IMR-90 (cell line): ENCODE results near the gene EXOC4. TPM values are rescaled to one million over a fixed set of nuclear protein-coding genes. Genes with fewer than 3 reads are reported as not detected.

ENCODE experiments used
- ATAC-seq: fragments of 200-7000 bp; cut with Tn5 transposase; 2 replicates; pipeline ENCODE4 v1.9.1; 2020; ENCODE audit warnings: low read depth, mild to moderate bottlenecking, moderate library complexity
- BruUV-seq: library from RNA; stranded (reverse); fragments of 400-500 nt; replicated peaks from 2 replicates; lab custom pipeline; 2021; lab: Mats Ljungman, UMichigan
- CTCF ChIA-PET: fragments of 300-600 bp; formaldehyde crosslinking; extraction: SDS; loops from one replicate; lab custom pipeline; 2021; ENCODE audit warnings: antibody characterized with exemption; lab: Yijun Ruan, JAX
- POLR2A ChIA-PET: fragments of 300-600 bp; sonication (Branson Sonifier 250); formaldehyde crosslinking; loops from one replicate; lab custom pipeline; 2022; ENCODE audit warnings: antibody characterized with exemption; ENCODE audit not compliant: unreplicated experiment; lab: Charles Lee
- DNase-seq: peaks from one replicate; pipeline ENCODE4 v3.0.0; 2013
- H2AFZ ChIP-seq: replicated peaks from 2 replicates; pipeline ENCODE3; 2013; ENCODE audit warnings: low read length, mild to moderate bottlenecking; ENCODE audit not compliant: poor library complexity
- H2AK5ac ChIP-seq: 2 replicates; pipeline ENCODE4 v1.6.1; 2013; ENCODE audit warnings: low read depth, low read length, inconsistent platforms
- H2AK9ac ChIP-seq: replicated peaks from 2 replicates; pipeline ENCODE3; 2013; ENCODE audit warnings: mild to moderate bottlenecking, low read depth, low read length, moderate library complexity; ENCODE audit not compliant: poor library complexity
- H2BK120ac ChIP-seq: 2 replicates; pipeline ENCODE4 v1.6.1; 2013; ENCODE audit warnings: low read depth, low read length, inconsistent platforms
- H2BK15ac ChIP-seq: 3 replicates; pipeline ENCODE4 v1.6.1; 2013; ENCODE audit warnings: low read depth, low read length, inconsistent platforms
- H2BK20ac ChIP-seq: 2 replicates; pipeline ENCODE4 v1.6.1; 2013; ENCODE audit warnings: low read depth, mild to moderate bottlenecking, inconsistent platforms, low read length, moderate library complexity
- H2BK5ac ChIP-seq: 2 replicates; pipeline ENCODE4 v1.6.1; 2013; ENCODE audit warnings: mild to moderate bottlenecking, low read depth, low read length, inconsistent platforms; ENCODE audit not compliant: poor library complexity, severe bottlenecking
- H3K14ac ChIP-seq: replicated peaks from 2 replicates; pipeline ENCODE4 v1.6.1; 2013; ENCODE audit warnings: low read depth, low read length, inconsistent platforms
- H3K18ac ChIP-seq: 2 replicates; pipeline ENCODE4 v1.6.1; 2013; ENCODE audit warnings: low read depth, low read length, control low read depth
- H3K23ac ChIP-seq: 2 replicates; pipeline ENCODE4 v1.6.1; 2013; ENCODE audit warnings: low read depth, low read length, inconsistent platforms
- H3K27ac ChIP-seq: 2 replicates; pipeline ENCODE4 v1.5.1; 2013; ENCODE audit warnings: mild to moderate bottlenecking, control low read depth, low read length; ENCODE audit not compliant: insufficient read depth
- H3K27me3 ChIP-seq: 2 replicates; pipeline ENCODE4 v1.6.1; 2013; ENCODE audit warnings: low read length; ENCODE audit not compliant: control insufficient read depth, insufficient read depth
- H3K36me3 ChIP-seq: 2 replicates; pipeline ENCODE4 v1.6.1; 2013; ENCODE audit warnings: low read length, mixed read lengths; ENCODE audit not compliant: control insufficient read depth, insufficient read depth
- H3K4ac ChIP-seq: 2 replicates; pipeline ENCODE4 v1.6.1; 2013; ENCODE audit warnings: low read depth, low read length, inconsistent platforms
- H3K4me1 ChIP-seq: 2 replicates; pipeline ENCODE4 v1.6.1; 2013; ENCODE audit warnings: low read length, mixed read lengths; ENCODE audit not compliant: control insufficient read depth, insufficient read depth
- H3K4me2 ChIP-seq: 2 replicates; pipeline ENCODE4 v1.6.1; 2013; ENCODE audit warnings: low read depth, mild to moderate bottlenecking, control low read depth, low read length, moderate library complexity
- H3K4me3 ChIP-seq: 2 replicates; pipeline ENCODE4 v1.5.1; 2013; ENCODE audit warnings: low read depth, mild to moderate bottlenecking, control low read depth, low read length, moderate library complexity; ENCODE audit not compliant: insufficient read depth
- H3K56ac ChIP-seq: 2 replicates; pipeline ENCODE4 v1.6.1; 2013; ENCODE audit warnings: low read length, inconsistent platforms; ENCODE audit not compliant: insufficient read depth; ENCODE audit errors: extremely low read depth
- H3K79me1 ChIP-seq, 2 experiments: 2 replicates each; pipeline ENCODE4 v1.6.1; 2013; ENCODE audit warnings: low read length in 2 of 2, inconsistent platforms in 1 of 2, low read depth in 1 of 2
- H3K9ac ChIP-seq: 2 replicates; pipeline ENCODE4 v1.6.1; 2013; ENCODE audit warnings: low read depth, low read length, control low read depth
- H3K9me1 ChIP-seq: 2 replicates; pipeline ENCODE4 v1.6.1; 2013; ENCODE audit warnings: low read length, inconsistent platforms; ENCODE audit not compliant: insufficient read depth
- H3K9me3 ChIP-seq: 2 replicates; pipeline ENCODE4 v1.6.1; 2013; ENCODE audit warnings: low read length; ENCODE audit not compliant: control insufficient read depth, insufficient read depth
- H4K20me1 ChIP-seq: 2 replicates; pipeline ENCODE4 v1.6.1; 2013; ENCODE audit warnings: low read length, inconsistent platforms; ENCODE audit not compliant: insufficient read depth
- H4K5ac ChIP-seq: 2 replicates; pipeline ENCODE4 v1.6.1; 2013; ENCODE audit warnings: mild to moderate bottlenecking, low read depth, low read length, control low read depth
- H4K8ac ChIP-seq, 2 experiments: 2 replicates each; pipeline ENCODE4 v1.6.1; 2013; ENCODE audit warnings: low read depth in 2 of 2, low read length in 2 of 2, control low read depth in 1 of 2, inconsistent platforms in 1 of 2
- H4K91ac ChIP-seq: 2 replicates; pipeline ENCODE4 v1.6.1; 2013; ENCODE audit warnings: low read depth, low read length, inconsistent platforms; ENCODE audit not compliant: insufficient read depth
- BHLHE40 ChIP-seq: fragments of 150-350 bp; IDR thresholded peaks from 2 replicates; pipeline ENCODE4 v1.6.1; 2016; ENCODE audit warnings: mild to moderate bottlenecking, low read depth, low read length
- CEBPB ChIP-seq: IDR thresholded peaks from 2 replicates; pipeline ENCODE4 v1.6.1; 2012; ENCODE audit warnings: low read depth, low read length, improper control_type of control experiment
- CHD1 ChIP-seq: IDR thresholded peaks from 2 replicates; pipeline ENCODE4 v1.6.1; 2012; ENCODE audit warnings: low read depth, low read length, improper control_type of control experiment
- FOS ChIP-seq: fragments of 150-350 bp; IDR thresholded peaks from 2 replicates; pipeline ENCODE4 v1.6.1; 2016; ENCODE audit warnings: low read depth, low read length
- MAFK ChIP-seq: IDR thresholded peaks from 2 replicates; pipeline ENCODE4 v1.6.1; 2012; ENCODE audit warnings: low read depth, low read length, improper control_type of control experiment
- MAZ ChIP-seq: IDR thresholded peaks from 2 replicates; pipeline ENCODE4 v1.6.1; 2012; ENCODE audit warnings: low read depth, mild to moderate bottlenecking, low read length, improper control_type of control experiment, moderate library complexity, borderline replicate concordance
- MXI1 ChIP-seq: IDR thresholded peaks from 2 replicates; pipeline ENCODE4 v1.6.1; 2012; ENCODE audit warnings: low read depth, mild to moderate bottlenecking, low read length, moderate library complexity, borderline replicate concordance
- NFE2L2 ChIP-seq: fragments of 150-350 bp; IDR thresholded peaks from 2 replicates; pipeline ENCODE4 v1.6.1; 2016; ENCODE audit warnings: low read depth, mild to moderate bottlenecking, low read length
- POLR2A ChIP-seq: IDR thresholded peaks from 2 replicates; pipeline ENCODE4 v1.6.1; 2012; ENCODE audit warnings: mild to moderate bottlenecking, low read depth, low read length
- RAD21 ChIP-seq: IDR thresholded peaks from 2 replicates; pipeline ENCODE4 v1.6.1; 2012; ENCODE audit warnings: low read length, improper control_type of control experiment
- RCOR1 ChIP-seq: IDR thresholded peaks from 2 replicates; pipeline ENCODE4 v1.6.1; 2012; ENCODE audit warnings: mild to moderate bottlenecking, low read length, improper control_type of control experiment; ENCODE audit not compliant: insufficient replicate concordance
- RFX5 ChIP-seq: IDR thresholded peaks from 2 replicates; pipeline ENCODE4 v1.8.0; 2012; ENCODE audit warnings: low read depth, mild to moderate bottlenecking, low read length, moderate library complexity
- SMC3 ChIP-seq: fragments of 150-350 bp; IDR thresholded peaks from 2 replicates; pipeline ENCODE4 v1.6.1; 2016; ENCODE audit warnings: low read depth, mild to moderate bottlenecking, antibody characterized with exemption, low read length, moderate library complexity
- WGBS, 2 experiments: methylation state at CpG; one replicate each; pipeline versions ENCODE4 v1.1.5 to v1.1.7; 2013; ENCODE audit warnings: missing lambda C conversion rate in 2 of 2; ENCODE audit not compliant: insufficient read length in 1 of 2; ENCODE audit errors: extremely low coverage in 2 of 2; 5-methylcytosine and 5-hydroxymethylcytosine counted together
- dilution Hi-C: fragments of 300-500 bp; cut with HindIII; formaldehyde crosslinking; loops from one replicate; pipeline ENCODE4 v1.14.3; 2018; ENCODE audit warnings: low sequenced_read_pairs; ENCODE audit not compliant: unreplicated experiment
- in situ Hi-C: fragments of 300-500 bp; cut with MboI; formaldehyde crosslinking; loops from 3 replicates; pipeline ENCODE4 v1.14.3; 2019; ENCODE audit warnings: low sequenced_read_pairs, inconsistent platforms, mixed read lengths
- intact Hi-C: fragments of 100-400 bp; cut with micrococcal nuclease; formaldehyde crosslinking; loops from 2 replicates; pipeline ENCODE4 v1.10.0; 2022
- polyA plus RNA-seq, 3 experiments: library from polyadenylated mRNA; depleted of rRNA; stranded (reverse); fragments of >200 nt; gene quantifications; 2 replicates each; pipeline ENCODE4 v1.2.3, GENCODE V29; 2012; ENCODE audit warnings: low replicate concordance in 1 of 3
- total RNA-seq: library from RNA; depleted of rRNA; stranded (reverse); fragments of >200 nt; gene quantifications from 2 replicates; pipeline ENCODE4 v1.2.3, GENCODE V29; 2012
- TF ChIP-seq, protein P1 (sequence below): conservative IDR thresholded peaks from 2 replicates; pipeline ENCODE4 v1.5.1; 2012; ENCODE audit warnings: mild to moderate bottlenecking, low read depth, low read length, improper control_type of control experiment
- TF ChIP-seq, protein P2 (sequence below): fragments of 150-350 bp; IDR thresholded peaks from 2 replicates; pipeline ENCODE4 v1.6.1; 2017; ENCODE audit warnings: mild to moderate bottlenecking, antibody characterized with exemption, low read length, low read depth
- TF ChIP-seq, protein P3 (sequence below): fragments of 150-350 bp; IDR thresholded peaks from 2 replicates; pipeline ENCODE4 v1.6.1; 2016; ENCODE audit warnings: low read depth, mild to moderate bottlenecking, low read length, moderate library complexity, borderline replicate concordance

Gene EXOC4
- total and polyA plus RNA-seq, 2 of the 4 experiments (the other 2 are of a cell fraction): 25.4 to 94.6 TPM

DNA sequence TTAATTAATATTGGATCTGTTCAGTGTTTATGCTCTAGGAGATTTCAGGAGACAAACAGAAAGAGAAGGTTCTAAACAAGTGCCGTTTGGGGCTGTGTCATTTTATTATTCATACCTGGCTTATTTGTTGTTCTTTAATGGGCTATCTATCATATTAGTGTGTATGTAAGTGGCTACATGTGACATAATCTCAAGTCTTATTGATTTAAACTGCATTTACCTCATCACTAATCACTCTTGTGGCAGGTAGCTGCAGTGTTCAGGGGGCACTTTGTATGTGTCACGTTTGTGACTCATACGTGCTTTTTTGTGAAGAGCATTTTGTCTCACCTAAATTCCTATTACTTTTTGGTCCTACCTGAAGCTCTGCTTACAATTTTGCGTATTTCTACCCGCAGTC is 95.4 kb downstream of the EXOC4 start:
- H3K27ac ChIP-seq: no peak overlapping the region
- no peak overlapping the region for H2AFZ ChIP-seq
- no peak overlapping the region for H3K56ac ChIP-seq
- no peak overlapping the region for H4K5ac ChIP-seq
- H2AK5ac ChIP-seq: no peak overlapping the region
- H2BK120ac ChIP-seq: no peak overlapping the region
- no peak overlapping the region for H3K4ac ChIP-seq
- no TSS peak for BruUV-seq
- H2BK20ac ChIP-seq: no peak overlapping the region
- in situ Hi-C loops (no loop called here), intact Hi-C loops (loop anchor here (10.0 kb wide), 1 partner anchor 667 kb away; no protein-coding TSS in a partner anchor), dilution Hi-C loops (no loop called here)
- no peak overlapping the region for H4K91ac ChIP-seq
- H3K14ac ChIP-seq: no peak overlapping the region
- ChIA-PET POLR2A (interaction anchor here (0.7 kb wide), 1 partner anchor 25 kb away, joined by 3 read pairs; no protein-coding TSS in a partner anchor), CTCF (no interaction called here)
- no peak overlapping the region for H3K18ac ChIP-seq
- no peak for DNase-seq
- H2BK15ac ChIP-seq: no peak overlapping the region
- no peak overlapping the region for H3K4me3 ChIP-seq
- H3K9me3 ChIP-seq: 0 out of 2 replicates have a peak, but pooled peaks cover 1% of the 10 kb centered on the region
- H3K23ac ChIP-seq: no peak overlapping the region
- H4K8ac ChIP-seq: no peak overlapping the region
- H2AK9ac ChIP-seq: no peak overlapping the region
- no peaks in the 10 kb centered on the region for H3K27me3 ChIP-seq
- no peak overlapping the region for H2BK5ac ChIP-seq
- no peak for TF ChIP-seq RAD21
- TF ChIP-seq RCOR1: no peak
- TF ChIP-seq RFX5: no peak
- TF ChIP-seq NFE2L2: no peak
- TF ChIP-seq POLR2A: no peak
- no peak for TF ChIP-seq BHLHE40
- no peak for TF ChIP-seq MXI1
- TF ChIP-seq, protein P1, sequence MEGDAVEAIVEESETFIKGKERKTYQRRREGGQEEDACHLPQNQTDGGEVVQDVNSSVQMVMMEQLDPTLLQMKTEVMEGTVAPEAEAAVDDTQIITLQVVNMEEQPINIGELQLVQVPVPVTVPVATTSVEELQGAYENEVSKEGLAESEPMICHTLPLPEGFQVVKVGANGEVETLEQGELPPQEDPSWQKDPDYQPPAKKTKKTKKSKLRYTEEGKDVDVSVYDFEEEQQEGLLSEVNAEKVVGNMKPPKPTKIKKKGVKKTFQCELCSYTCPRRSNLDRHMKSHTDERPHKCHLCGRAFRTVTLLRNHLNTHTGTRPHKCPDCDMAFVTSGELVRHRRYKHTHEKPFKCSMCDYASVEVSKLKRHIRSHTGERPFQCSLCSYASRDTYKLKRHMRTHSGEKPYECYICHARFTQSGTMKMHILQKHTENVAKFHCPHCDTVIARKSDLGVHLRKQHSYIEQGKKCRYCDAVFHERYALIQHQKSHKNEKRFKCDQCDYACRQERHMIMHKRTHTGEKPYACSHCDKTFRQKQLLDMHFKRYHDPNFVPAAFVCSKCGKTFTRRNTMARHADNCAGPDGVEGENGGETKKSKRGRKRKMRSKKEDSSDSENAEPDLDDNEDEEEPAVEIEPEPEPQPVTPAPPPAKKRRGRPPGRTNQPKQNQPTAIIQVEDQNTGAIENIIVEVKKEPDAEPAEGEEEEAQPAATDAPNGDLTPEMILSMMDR: no peak
- TF ChIP-seq, protein P2, sequence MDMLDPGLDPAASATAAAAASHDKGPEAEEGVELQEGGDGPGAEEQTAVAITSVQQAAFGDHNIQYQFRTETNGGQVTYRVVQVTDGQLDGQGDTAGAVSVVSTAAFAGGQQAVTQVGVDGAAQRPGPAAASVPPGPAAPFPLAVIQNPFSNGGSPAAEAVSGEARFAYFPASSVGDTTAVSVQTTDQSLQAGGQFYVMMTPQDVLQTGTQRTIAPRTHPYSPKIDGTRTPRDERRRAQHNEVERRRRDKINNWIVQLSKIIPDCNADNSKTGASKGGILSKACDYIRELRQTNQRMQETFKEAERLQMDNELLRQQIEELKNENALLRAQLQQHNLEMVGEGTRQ: no peak
- no peak for TF ChIP-seq SMC3
- no peak for TF ChIP-seq MAFK
- TF ChIP-seq FOS: no peak
- no peak for TF ChIP-seq MAZ
- no peak for TF ChIP-seq CHD1
- no peak for TF ChIP-seq CEBPB
- TF ChIP-seq, protein P3, sequence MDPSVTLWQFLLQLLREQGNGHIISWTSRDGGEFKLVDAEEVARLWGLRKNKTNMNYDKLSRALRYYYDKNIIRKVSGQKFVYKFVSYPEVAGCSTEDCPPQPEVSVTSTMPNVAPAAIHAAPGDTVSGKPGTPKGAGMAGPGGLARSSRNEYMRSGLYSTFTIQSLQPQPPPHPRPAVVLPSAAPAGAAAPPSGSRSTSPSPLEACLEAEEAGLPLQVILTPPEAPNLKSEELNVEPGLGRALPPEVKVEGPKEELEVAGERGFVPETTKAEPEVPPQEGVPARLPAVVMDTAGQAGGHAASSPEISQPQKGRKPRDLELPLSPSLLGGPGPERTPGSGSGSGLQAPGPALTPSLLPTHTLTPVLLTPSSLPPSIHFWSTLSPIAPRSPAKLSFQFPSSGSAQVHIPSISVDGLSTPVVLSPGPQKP: no peak
- H3K9me1 ChIP-seq: no peaks in the 10 kb centered on the region
- no CpG with 5 or more reads among the region's 5 CpGs for WGBS, 2 experiments
- H4K20me1 ChIP-seq: no peaks in the 10 kb centered on the region
- H3K36me3 ChIP-seq: no peaks in the 10 kb centered on the region
- peaks cover 6 to 10% of the 10 kb centered on the region in 2 experiments; a peak in 2 of 4 replicates for H3K79me1 ChIP-seq
- H3K9ac ChIP-seq: no peak overlapping the region
- H3K4me2 ChIP-seq: no peak overlapping the region
- no peaks in the 10 kb centered on the region for H3K4me1 ChIP-seq
- ATAC-seq: no peak
